ENCODE data around the gene RAB28. TPM values are rescaled to one million over a fixed set of nuclear protein-coding genes. Genes with fewer than 3 reads are reported as not detected.

Gene RAB28
- total and polyA plus RNA-seq, 2 of the 8 experiments (the other 6 are each of a cell fraction or from before 2014, with no cell fraction given): 16.0 to 18.7 TPM

DNA sequence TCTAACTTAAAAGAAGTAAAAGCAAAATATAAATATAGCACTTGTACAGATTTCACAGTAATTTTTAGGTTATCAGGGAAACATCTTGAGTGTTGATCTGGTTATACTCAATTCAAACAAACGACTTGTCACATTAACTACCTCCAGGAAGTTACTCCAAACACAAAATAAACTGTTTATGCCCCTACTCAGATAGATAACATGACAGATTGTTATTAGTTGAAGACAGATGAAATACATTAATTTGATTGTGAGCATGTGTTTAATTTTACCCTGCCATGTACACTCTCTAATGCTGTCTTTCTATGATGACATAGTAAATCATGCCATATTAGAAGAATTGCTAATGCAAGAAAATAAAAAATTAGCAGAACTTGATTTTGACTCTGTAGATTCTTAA, 88.0 kb downstream of the RAB28 start:
- H3K27ac ChIP-seq (ENCODE audit: low read depth, low read length): no peak overlapping the region
- TF ChIP-seq CREB1 (IDR thresholded peaks at IDR 0.05): no peak
- TF ChIP-seq MAFK (IDR thresholded peaks at IDR 0.05; ENCODE audit: low read depth, low read length): no peak
- no peak for TF ChIP-seq GTF2F1 (IDR thresholded peaks at IDR 0.05; ENCODE audit: borderline replicate concordance, low read depth, low read length)
- TF ChIP-seq SAP30 (IDR thresholded peaks at IDR 0.05; ENCODE audit: insufficient read depth, insufficient replicate concordance, low read length): no peak
- TF ChIP-seq POU5F1 (IDR thresholded peaks at IDR 0.05; ENCODE audit: low read depth, low read length): no peak
- no peak for TF ChIP-seq EZH2 (IDR thresholded peaks at IDR 0.05; ENCODE audit: low read depth, low read length, severe bottlenecking)
- TF ChIP-seq HDAC6 (IDR thresholded peaks at IDR 0.05; ENCODE audit: low read depth, low read length): no peak
- TF ChIP-seq TCF12 (IDR thresholded peaks at IDR 0.05; ENCODE audit: low read depth, low read length): no peak
- no peak overlapping the region for H4K91ac ChIP-seq (replicated peaks; ENCODE audit: insufficient read length, low read length)
- no peak overlapping the region for H3K4ac ChIP-seq (replicated peaks; ENCODE audit: insufficient read length, low read depth, low read length)
- H4K5ac ChIP-seq (ENCODE audit: insufficient read length, low read depth, low read length): no peak overlapping the region
- H3K36me3 ChIP-seq (ENCODE audit: control insufficient read depth in 2 of 4, insufficient read depth in 4 of 4, low read length in 3 of 4): no peaks in the 10 kb centered on the region
- H3K23me2 ChIP-seq (ENCODE audit: low read depth, low read length): no peaks in the 10 kb centered on the region
- H3K27me3 ChIP-seq (replicated peaks in 1 of 4; ENCODE audit: control insufficient read depth in 3 of 4, extremely low read depth in 1 of 4, insufficient read depth in 3 of 4, low read length in 3 of 4): no peaks in the 10 kb centered on the region
- DNase-seq (ENCODE audit: low read depth in 1 of 2, low spot score in 2 of 2): no peak
- H2AK5ac ChIP-seq (ENCODE audit: low read depth, low read length): no peak overlapping the region
- H2BK20ac ChIP-seq (ENCODE audit: low read length): no peak overlapping the region
- no peak overlapping the region for H3K4me3 ChIP-seq (ENCODE audit: extremely low read depth in 1 of 4, insufficient read depth in 2 of 4, low read depth in 3 of 4, low read length in 4 of 4)
- H2BK120ac ChIP-seq (replicated peaks; ENCODE audit: low read depth, low read length): no peak overlapping the region
- 0 out of 4 replicates have a peak, but pooled peaks cover 0 to 2% of the 10 kb centered on the region in 2 experiments for H3K79me2 ChIP-seq (ENCODE audit: control insufficient read depth in 1 of 2, insufficient read depth in 2 of 2, low read length in 2 of 2)
- H3K14ac ChIP-seq (ENCODE audit: insufficient read length): no peak overlapping the region
- H2BK12ac ChIP-seq (ENCODE audit: low read depth, low read length): no peak overlapping the region
- no peaks in the 10 kb centered on the region for H3K9me3 ChIP-seq (ENCODE audit: insufficient read depth in 2 of 2, low read depth in 1 of 2, low read length in 1 of 2)
- no peak overlapping the region for H3K56ac ChIP-seq (replicated peaks; ENCODE audit: insufficient read length, low read depth, low read length)
- H3K4me1 ChIP-seq (replicated peaks in 1 of 4; ENCODE audit: control insufficient read depth in 3 of 4, insufficient read depth in 4 of 4, low read length in 3 of 4): no peaks in the 10 kb centered on the region
- H4K20me1 ChIP-seq (replicated peaks in 1 of 2; ENCODE audit: control insufficient read depth in 1 of 2, insufficient read depth in 2 of 2, low read length in 2 of 2): no peaks in the 10 kb centered on the region
- H3K79me1 ChIP-seq (ENCODE audit: low read depth, low read length): no peaks in the 10 kb centered on the region
- H3K18ac ChIP-seq (ENCODE audit: extremely low read depth, low read length): no peak overlapping the region
- WGBS, 2 experiments (ENCODE audit: extremely low coverage in 1 of 2, insufficient coverage in 1 of 2, insufficient read length in 1 of 2, insufficient replicate concordance in 2 of 2, low coverage in 1 of 2, low lambda C conversion rate in 2 of 2, missing lambda C conversion rate in 1 of 2): 86% methylated on average over 1 of the region's 1 CpG; no CpG with 5 or more reads in 1 of the 2 experiments
- no peak overlapping the region for H2AFZ ChIP-seq (ENCODE audit: low read length)
- no peak overlapping the region for H3K4me2 ChIP-seq (ENCODE audit: insufficient read depth in 1 of 2, low read depth in 2 of 2, low read length in 2 of 2)
- POLR2A ChIA-PET (ENCODE audit: partially characterized antibody): no interaction called here
- H4K8ac ChIP-seq (ENCODE audit: extremely low read depth, insufficient read depth, low read length): no peak overlapping the region
- H3K9ac ChIP-seq (replicated peaks in 1 of 4; ENCODE audit: extremely low read depth in 1 of 4, low read depth in 3 of 4, low read length in 3 of 4): no peak overlapping the region
- H2BK5ac ChIP-seq (ENCODE audit: low read depth, low read length): no peak overlapping the region
- H2BK15ac ChIP-seq (ENCODE audit: low read length): no peak overlapping the region
- no peak overlapping the region for H3K23ac ChIP-seq (ENCODE audit: insufficient read length)
- FAIRE-seq: no peak
- CTCF ChIA-PET (ENCODE audit: partially characterized antibody): no interaction called here

Data from H1 (cell line).